ENCODE results near the gene RNF148. TPM values are rescaled to one million over a fixed set of nuclear protein-coding genes. Genes with fewer than 3 reads are reported as not detected.

The RNF148 gene
- total and polyA plus RNA-seq, 7 donors, result 0.09 to 1.4 (median 0.79) TPM; not detected in 3

GRCh38 chr7:122674502-122674901, 28.2 kb downstream of the RNF148 start:
- Histone ChIP-seq H3K27me3 (no peaks in the 10 kb centered on the region), H3K4me3 (no peak overlapping the region), H3K27ac (no peak overlapping the region), H3K36me3 (no peaks in the 10 kb centered on the region), H3K4me1 (peaks cover 0 to 13% (median 7%) of the 10 kb centered on the region in 4 donors), H3K9me3 (no peaks in the 10 kb centered on the region)
- intact Hi-C loops (cut with DNase I), result no loop called here
- TF ChIP-seq POLR2A (IDR thresholded peaks at IDR 0.05) (no peak), POLR2AphosphoS5 (IDR thresholded peaks at IDR 0.05) (no peak), EP300 (IDR thresholded peaks at IDR 0.05) (no peak), CTCF (IDR thresholded peaks at IDR 0.05) (no peak)
- no peak for DNase-seq
- WGBS, 2 donors, result 15 to 46% methylated on average over 4 of the region's 4 CpGs

GRCh38 chr7:122673951-122674350, 28.8 kb downstream of the RNF148 start:
- Histone ChIP-seq H3K36me3 (no peaks in the 10 kb centered on the region), H3K4me3 (no peak overlapping the region), H3K27me3 (no peaks in the 10 kb centered on the region), H3K27ac (no peak overlapping the region), H3K4me1 (peaks cover 0 to 13% (median 7%) of the 10 kb centered on the region in 4 donors), H3K9me3 (no peaks in the 10 kb centered on the region)
- no peak for DNase-seq
- intact Hi-C loops (cut with DNase I), result no loop called here
- TF ChIP-seq CTCF (IDR thresholded peaks at IDR 0.05) (no peak), POLR2AphosphoS5 (IDR thresholded peaks at IDR 0.05) (no peak), POLR2A (IDR thresholded peaks at IDR 0.05) (no peak), EP300 (IDR thresholded peaks at IDR 0.05) (no peak)
- WGBS, 2 donors, result 93 to 97% methylated on average over 21 of the region's 21 CpGs

- no peak for TF ChIP-seq EP300 (IDR thresholded peaks at IDR 0.05)
- no peak for TF ChIP-seq CTCF (IDR thresholded peaks at IDR 0.05)
- no peak for TF ChIP-seq POLR2A (IDR thresholded peaks at IDR 0.05)
- TF ChIP-seq POLR2AphosphoS5 (IDR thresholded peaks at IDR 0.05), result no peak
- Histone ChIP-seq H3K36me3 (no peaks in the 10 kb centered on the region), H3K27ac (no peak overlapping the region)
Observed at GRCh38 chr7:122672536-122672935, 30.2 kb downstream of the RNF148 start.

GRCh38 chr7:122663733-122664132, 39.0 kb downstream of the RNF148 start:
- H3K4me1 ChIP-seq, result no peaks in the 10 kb centered on the region
- no peak overlapping the region for H3K4me3 ChIP-seq
- H3K27me3 ChIP-seq, result no peaks in the 10 kb centered on the region
- TF ChIP-seq EP300 (IDR thresholded peaks at IDR 0.05) (no peak), POLR2AphosphoS5 (IDR thresholded peaks at IDR 0.05) (no peak), POLR2A (IDR thresholded peaks at IDR 0.05) (no peak), CTCF (IDR thresholded peaks at IDR 0.05) (no peak)
- no peaks in the 10 kb centered on the region for H3K9me3 ChIP-seq
- H3K36me3 ChIP-seq, result no peaks in the 10 kb centered on the region
- intact Hi-C loops (cut with DNase I), result no loop called here
- no peak overlapping the region for H3K27ac ChIP-seq
- WGBS, 2 donors, result 87 to 94% methylated on average over 2 of the region's 2 CpGs
- DNase-seq, result no peak

More at GRCh38 chr7:122672536-122672935, 30.2 kb downstream of the RNF148 start:
- Histone ChIP-seq H3K9me3 (no peaks in the 10 kb centered on the region), H3K4me3 (no peak overlapping the region), H3K27me3 (no peaks in the 10 kb centered on the region), H3K4me1 (peaks cover 0 to 13% (median 7%) of the 10 kb centered on the region in 4 donors)
- WGBS, 2 donors, result 96 to 97% methylated on average over 8 of the region's 8 CpGs
- intact Hi-C loops (cut with DNase I), result no loop called here
- no peak for DNase-seq

- H3K4me3 ChIP-seq, result no peak overlapping the region
- no peaks in the 10 kb centered on the region for H3K36me3 ChIP-seq
- no peak for TF ChIP-seq CTCF (IDR thresholded peaks at IDR 0.05)
- no peak for TF ChIP-seq POLR2A (IDR thresholded peaks at IDR 0.05)
- TF ChIP-seq POLR2AphosphoS5 (IDR thresholded peaks at IDR 0.05), result no peak
- TF ChIP-seq EP300 (IDR thresholded peaks at IDR 0.05), result no peak
- intact Hi-C loops (cut with DNase I), result no loop called here
- WGBS, 2 donors, result 76 to 86% methylated on average over 2 of the region's 2 CpGs
- H3K27me3 ChIP-seq, result no peaks in the 10 kb centered on the region
- H3K9me3 ChIP-seq, result no peaks in the 10 kb centered on the region
- no peak for DNase-seq
- no peaks in the 10 kb centered on the region for H3K4me1 ChIP-seq
- no peak overlapping the region for H3K27ac ChIP-seq
Observed at GRCh38 chr7:122658856-122659255, 43.9 kb downstream of the RNF148 start.

Measured in sigmoid colon (tissue), 7 donors.